HEK293 (cell line): ENCODE data around the gene AKR1B15.

Experiments used
- GLIS2 ChIP-seq: fragments of 450-650 bp; formaldehyde crosslinking; IDR thresholded peaks from 2 replicates; pipeline ENCODE4 v1.5.1; 2016; ENCODE audit warnings: missing biosample characterization, missing genetic modification characterization
- PBX3 ChIP-seq: sonication (generic); formaldehyde crosslinking; IDR thresholded peaks from 2 replicates; pipeline ENCODE4 v1.8.1; 2022; ENCODE audit warnings: mild to moderate bottlenecking, moderate library complexity, missing genetic modification reagents
- PRDM1 ChIP-seq: fragments of 450-650 bp; formaldehyde crosslinking; IDR thresholded peaks from 2 replicates; pipeline ENCODE4; 2016; ENCODE audit warnings: missing biosample characterization, missing genetic modification characterization
- PRDM4 ChIP-seq: fragments of 450-650 bp; formaldehyde crosslinking; IDR thresholded peaks from 2 replicates; pipeline ENCODE4 v1.5.1; 2017; ENCODE audit warnings: missing biosample characterization, missing genetic modification characterization
- ZBTB21 ChIP-seq: fragments of 450-650 bp; formaldehyde crosslinking; IDR thresholded peaks from 2 replicates; pipeline ENCODE4 v1.5.1; 2017; ENCODE audit warnings: missing biosample characterization, missing genetic modification characterization
- ZBTB48 ChIP-seq: fragments of 450-650 bp; formaldehyde crosslinking; IDR thresholded peaks from 2 replicates; pipeline ENCODE4 v1.5.1; 2016; ENCODE audit warnings: missing biosample characterization, missing genetic modification characterization
- ZFP37 ChIP-seq: fragments of 450-650 bp; formaldehyde crosslinking; IDR thresholded peaks from 2 replicates; pipeline ENCODE4 v1.5.1; 2016; ENCODE audit warnings: missing biosample characterization, missing genetic modification characterization
- ZFP69B ChIP-seq: fragments of 450-650 bp; formaldehyde crosslinking; IDR thresholded peaks from 2 replicates; pipeline ENCODE4 v1.5.1; 2016; ENCODE audit warnings: missing biosample characterization, missing genetic modification characterization
- ZNF146 ChIP-seq: fragments of 450-650 bp; formaldehyde crosslinking; IDR thresholded peaks from 2 replicates; pipeline ENCODE4 v1.5.1; 2016; ENCODE audit warnings: missing biosample characterization, missing genetic modification characterization
- ZNF211 ChIP-seq: fragments of 450-650 bp; formaldehyde crosslinking; IDR thresholded peaks from 2 replicates; pipeline ENCODE4 v1.5.1; 2016; ENCODE audit warnings: low read depth, missing biosample characterization, missing genetic modification characterization
- ZNF350 ChIP-seq: fragments of 450-650 bp; formaldehyde crosslinking; IDR thresholded peaks from 2 replicates; pipeline ENCODE4 v1.5.0; 2017; ENCODE audit warnings: missing biosample characterization, mild to moderate bottlenecking, missing genetic modification characterization
- ZNF354C ChIP-seq: fragments of 450-650 bp; formaldehyde crosslinking; IDR thresholded peaks from 2 replicates; pipeline ENCODE4 v1.5.1; 2016; ENCODE audit warnings: missing biosample characterization, missing genetic modification characterization, low read depth, borderline replicate concordance
- ZNF449 ChIP-seq: fragments of 450-650 bp; formaldehyde crosslinking; IDR thresholded peaks from 2 replicates; pipeline ENCODE4 v1.5.1; 2017; ENCODE audit warnings: missing biosample characterization, mild to moderate bottlenecking, missing genetic modification characterization, moderate library complexity
- ZNF501 ChIP-seq: fragments of 450-650 bp; formaldehyde crosslinking; IDR thresholded peaks from 2 replicates; pipeline ENCODE4 v1.5.1; 2016; ENCODE audit warnings: missing biosample characterization, missing genetic modification characterization
- ZNF529 ChIP-seq: fragments of 450-650 bp; formaldehyde crosslinking; IDR thresholded peaks from 2 replicates; pipeline ENCODE4 v1.5.1; 2017; ENCODE audit warnings: missing genetic modification characterization, missing biosample characterization; ENCODE audit not compliant: insufficient replicate concordance
- ZNF548 ChIP-seq: fragments of 450-650 bp; formaldehyde crosslinking; IDR thresholded peaks from 2 replicates; pipeline ENCODE4 v1.5.1; 2016; ENCODE audit warnings: missing biosample characterization, missing genetic modification characterization
- ZNF639 ChIP-seq: fragments of 450-650 bp; formaldehyde crosslinking; IDR thresholded peaks from 2 replicates; pipeline ENCODE4 v1.5.1; 2016; ENCODE audit warnings: missing biosample characterization, missing genetic modification characterization
- ZNF645 ChIP-seq: fragments of 450-650 bp; formaldehyde crosslinking; IDR thresholded peaks from 2 replicates; pipeline ENCODE4; 2016; ENCODE audit warnings: missing biosample characterization, missing genetic modification characterization
- ZNF843 ChIP-seq: fragments of 450-650 bp; formaldehyde crosslinking; IDR thresholded peaks from 2 replicates; pipeline ENCODE4 v1.5.1; 2016; ENCODE audit warnings: missing biosample characterization, missing genetic modification characterization
- ZSCAN16 ChIP-seq: fragments of 450-650 bp; formaldehyde crosslinking; IDR thresholded peaks from 2 replicates; pipeline ENCODE4 v1.5.1; 2016; ENCODE audit warnings: missing biosample characterization, missing genetic modification characterization
- TF ChIP-seq, protein P1 (sequence below): fragments of 450-650 bp; formaldehyde crosslinking; IDR thresholded peaks from 2 replicates; pipeline ENCODE4 v1.5.1; 2016; ENCODE audit warnings: missing biosample characterization, missing genetic modification characterization
- TF ChIP-seq, protein P2 (sequence below): fragments of 450-650 bp; IDR thresholded peaks from 2 replicates; pipeline ENCODE4 v1.5.1; 2018; ENCODE audit warnings: missing biosample characterization, mild to moderate bottlenecking, missing genetic modification characterization

AKR1B15 gene

GRCh38 chr7:134547397-134548054 lies 1.4 kb upstream of the AKR1B15 start (continued):
- TF ChIP-seq PBX3 (CRISPR knock-in tag), result no peak
- no peak for TF ChIP-seq ZNF449
- peak; percentile 42; the same call in 1 of the 2 replicates for TF ChIP-seq GLIS2 (tag by site-specific recombination)
- no peak for TF ChIP-seq ZFP69B (tag by site-specific recombination)
- TF ChIP-seq, protein P1, sequence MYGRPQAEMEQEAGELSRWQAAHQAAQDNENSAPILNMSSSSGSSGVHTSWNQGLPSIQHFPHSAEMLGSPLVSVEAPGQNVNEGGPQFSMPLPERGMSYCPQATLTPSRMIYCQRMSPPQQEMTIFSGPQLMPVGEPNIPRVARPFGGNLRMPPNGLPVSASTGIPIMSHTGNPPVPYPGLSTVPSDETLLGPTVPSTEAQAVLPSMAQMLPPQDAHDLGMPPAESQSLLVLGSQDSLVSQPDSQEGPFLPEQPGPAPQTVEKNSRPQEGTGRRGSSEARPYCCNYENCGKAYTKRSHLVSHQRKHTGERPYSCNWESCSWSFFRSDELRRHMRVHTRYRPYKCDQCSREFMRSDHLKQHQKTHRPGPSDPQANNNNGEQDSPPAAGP, result no peak
- TF ChIP-seq PRDM1 (tag by site-specific recombination), result peak; percentile 48; the same call in 1 of the 2 replicates
- TF ChIP-seq ZNF146 (tag by site-specific recombination), result no peak
- TF ChIP-seq ZNF501 (tag by site-specific recombination), result no peak
- TF ChIP-seq ZNF843 (tag by site-specific recombination), result no peak
- TF ChIP-seq ZFP37, result no peak
- TF ChIP-seq, protein P2, sequence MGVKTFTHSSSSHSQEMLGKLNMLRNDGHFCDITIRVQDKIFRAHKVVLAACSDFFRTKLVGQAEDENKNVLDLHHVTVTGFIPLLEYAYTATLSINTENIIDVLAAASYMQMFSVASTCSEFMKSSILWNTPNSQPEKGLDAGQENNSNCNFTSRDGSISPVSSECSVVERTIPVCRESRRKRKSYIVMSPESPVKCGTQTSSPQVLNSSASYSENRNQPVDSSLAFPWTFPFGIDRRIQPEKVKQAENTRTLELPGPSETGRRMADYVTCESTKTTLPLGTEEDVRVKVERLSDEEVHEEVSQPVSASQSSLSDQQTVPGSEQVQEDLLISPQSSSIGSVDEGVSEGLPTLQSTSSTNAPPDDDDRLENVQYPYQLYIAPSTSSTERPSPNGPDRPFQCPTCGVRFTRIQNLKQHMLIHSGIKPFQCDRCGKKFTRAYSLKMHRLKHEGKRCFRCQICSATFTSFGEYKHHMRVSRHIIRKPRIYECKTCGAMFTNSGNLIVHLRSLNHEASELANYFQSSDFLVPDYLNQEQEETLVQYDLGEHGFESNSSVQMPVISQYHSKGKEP (tag by site-specific recombination), result no peak
- peak; percentile 70; the same call in 1 of the 2 replicates for TF ChIP-seq ZBTB48 (tag by site-specific recombination)
- TF ChIP-seq ZNF211, result no peak
- no peak for TF ChIP-seq ZSCAN16
- peak; percentile 97 for TF ChIP-seq PRDM4 (tag by site-specific recombination)
- TF ChIP-seq ZNF639, result no peak
- TF ChIP-seq ZNF548, result no peak
- TF ChIP-seq ZNF350, result no peak
- TF ChIP-seq ZBTB21, result no peak
- no peak for TF ChIP-seq ZNF645 (tag by site-specific recombination)
- TF ChIP-seq ZNF354C (tag by site-specific recombination), result no peak
- no peak for TF ChIP-seq ZNF529 (tag by site-specific recombination)
